ENCODE results near the gene CCDC188.

The CCDC188 gene

DNA sequence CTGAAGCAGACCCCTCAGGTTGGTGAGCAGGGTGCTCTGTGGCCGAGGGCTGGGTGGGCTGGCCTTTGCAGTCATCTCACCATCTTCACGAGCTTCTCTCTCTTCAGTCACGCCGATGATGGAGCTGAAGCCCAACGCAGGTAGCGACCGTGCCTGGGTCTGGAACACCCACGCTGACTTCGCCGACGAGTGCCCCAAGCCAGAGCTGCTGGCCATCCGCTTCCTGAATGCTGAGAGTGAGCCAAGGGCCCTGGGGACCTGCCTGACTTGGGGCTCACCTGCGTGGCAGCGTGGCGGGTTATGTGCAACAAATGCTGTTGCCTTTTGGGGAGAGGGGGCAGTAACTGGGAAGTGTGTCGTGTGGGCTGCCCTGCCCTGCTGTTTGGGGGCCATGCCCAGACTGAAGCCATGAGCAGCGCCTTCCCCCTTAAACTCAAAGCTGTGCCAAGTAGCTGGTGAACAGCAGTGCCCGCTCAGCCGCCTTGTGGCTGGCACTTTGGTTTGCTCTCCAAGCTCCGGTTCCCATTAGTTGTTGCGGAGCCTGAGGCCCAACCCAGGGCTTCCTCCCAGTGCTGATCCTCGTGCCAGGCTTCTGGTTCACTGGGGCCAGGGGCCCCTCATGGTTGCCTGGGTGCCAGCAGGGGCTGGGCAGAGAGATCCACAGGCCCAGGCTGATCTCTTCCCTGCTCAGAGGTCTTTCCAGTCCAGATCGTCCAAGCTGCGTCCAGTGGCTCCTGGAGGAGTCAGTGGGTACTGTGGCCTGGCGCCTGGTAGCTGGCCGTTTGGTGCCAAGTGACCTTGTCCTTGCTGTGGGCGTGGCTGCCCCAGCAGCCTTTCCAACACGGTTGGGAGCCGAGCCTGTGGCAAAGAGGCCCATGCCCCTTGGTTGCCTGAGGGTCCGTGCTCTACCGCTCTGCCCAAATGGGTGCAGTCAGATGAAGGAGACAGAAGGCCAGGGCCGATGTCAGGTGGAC, 25.4 kb downstream of the CCDC188 start:
- DNase-seq (ENCODE audit: insufficient read length, low spot score) (no peak), FAIRE-seq (no peak)
- no peak for TF ChIP-seq POLR2A (IDR thresholded peaks at IDR 0.05; ENCODE audit: low read depth, low read length)

GRCh38 chr22:20124083-20124787, 26.6 kb downstream of the CCDC188 start:
- no peak for FAIRE-seq
- DNase-seq (ENCODE audit: insufficient read length, low spot score), result no peak

GRCh38 chr22:20123366-20124082, 27.3 kb downstream of the CCDC188 start:
- no peak for FAIRE-seq
- DNase-seq (ENCODE audit: insufficient read length, low spot score), result no peak
- no peak for TF ChIP-seq POLR2A (IDR thresholded peaks at IDR 0.05; ENCODE audit: low read depth, low read length)

More at GRCh38 chr22:20124083-20124787, 26.6 kb downstream of the CCDC188 start:
- TF ChIP-seq POLR2A (IDR thresholded peaks at IDR 0.05; ENCODE audit: low read depth, low read length), result no peak

DNA sequence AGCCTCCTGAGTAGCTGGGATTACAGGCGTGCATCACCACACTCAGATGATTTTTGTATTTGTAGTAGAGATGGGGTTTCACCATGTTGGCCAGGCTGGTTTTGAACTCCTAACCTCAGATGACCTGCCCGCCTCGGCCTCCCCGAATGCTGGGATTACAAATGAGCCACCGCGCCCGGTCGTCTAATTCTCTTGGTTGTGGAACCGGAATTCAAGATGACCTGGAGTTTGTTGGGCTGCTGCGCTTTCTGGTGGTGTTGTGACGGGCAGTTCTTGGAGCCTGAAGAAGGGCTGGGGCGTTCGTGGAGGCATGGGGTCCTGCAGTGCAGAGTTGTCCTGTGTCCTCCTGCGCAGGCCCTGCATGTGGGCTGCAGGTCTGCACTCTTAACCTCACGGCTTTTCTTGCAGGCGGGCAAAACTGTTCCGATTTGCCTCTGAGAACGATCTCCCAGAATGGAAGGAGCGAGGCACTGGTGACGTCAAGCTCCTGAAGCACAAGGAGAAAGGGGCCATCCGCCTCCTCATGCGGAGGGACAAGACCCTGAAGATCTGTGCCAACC, 28.9 kb downstream of the CCDC188 start:
- DNase-seq (ENCODE audit: insufficient read length, low spot score) (no peak), FAIRE-seq (no peak)
- no peak for TF ChIP-seq POLR2A (IDR thresholded peaks at IDR 0.05; ENCODE audit: low read depth, low read length)

DNA sequence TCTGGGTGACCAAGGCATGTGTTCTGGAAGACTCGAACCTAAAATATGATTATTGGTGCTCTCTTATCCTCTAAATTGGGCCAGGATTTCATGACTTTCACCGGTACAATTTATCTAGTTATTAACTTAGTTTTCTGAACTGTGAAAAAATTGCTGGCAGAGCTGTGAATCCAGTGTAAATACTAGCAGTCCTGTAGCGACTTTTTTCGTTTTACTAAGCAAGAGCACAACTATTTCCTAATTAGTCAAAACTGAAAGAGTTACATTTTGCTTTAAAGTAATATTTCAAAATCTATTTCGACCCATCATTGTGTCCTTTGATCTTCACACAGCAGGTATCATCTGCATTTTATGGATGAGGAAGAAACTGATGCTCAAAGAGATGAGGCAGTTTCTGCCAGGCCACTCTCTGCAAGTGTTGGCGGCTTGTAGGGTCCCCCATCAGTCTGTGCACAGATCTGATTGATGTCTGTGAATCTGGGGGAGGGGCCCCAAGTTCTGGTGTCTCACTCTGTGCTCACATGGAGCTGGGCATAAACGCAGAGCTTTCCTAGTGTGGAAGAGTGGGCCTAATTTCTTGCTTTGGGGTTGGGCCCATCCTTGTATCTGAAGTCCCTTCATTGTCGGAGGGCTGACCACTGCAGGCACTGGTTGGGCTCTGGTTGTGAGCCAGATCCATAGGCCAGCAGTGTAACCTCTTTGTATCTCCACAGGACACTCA, 32.4 kb downstream of the CCDC188 start:
- TF ChIP-seq POLR2A (IDR thresholded peaks at IDR 0.05; ENCODE audit: low read depth, low read length), result no peak
- no peak for FAIRE-seq
- no peak for DNase-seq (ENCODE audit: insufficient read length, low spot score)

- TF ChIP-seq POLR2A (IDR thresholded peaks at IDR 0.05; ENCODE audit: low read depth, low read length), result no peak
- DNase-seq (ENCODE audit: insufficient read length, low spot score) (no peak), FAIRE-seq (no peak)
Observed at GRCh38 chr22:20117633-20118299, 33.1 kb downstream of the CCDC188 start.

- no peak for FAIRE-seq
- peak; percentile 87 for DNase-seq (ENCODE audit: insufficient read length, low spot score)
- TF ChIP-seq POLR2A (IDR thresholded peaks at IDR 0.05; ENCODE audit: low read depth, low read length), result 0 out of 2 replicates have a peak, but pooled peaks have one; percentile 19
Observed at GRCh38 chr22:20116951-20117632, 33.8 kb downstream of the CCDC188 start, which contains the start of gene TRMT2A. TSS of gene TRMT2A (minus strand) at chr22:20117226. CDS start at chr22:20116906, 320 bp downstream.

- no peak for DNase-seq (ENCODE audit: insufficient read length, low spot score)
- FAIRE-seq, result no peak
- TF ChIP-seq POLR2A (IDR thresholded peaks at IDR 0.05; ENCODE audit: low read depth, low read length), result no peak
Observed at GRCh38 chr22:20116376-20116950, 34.4 kb downstream of the CCDC188 start.

DNA sequence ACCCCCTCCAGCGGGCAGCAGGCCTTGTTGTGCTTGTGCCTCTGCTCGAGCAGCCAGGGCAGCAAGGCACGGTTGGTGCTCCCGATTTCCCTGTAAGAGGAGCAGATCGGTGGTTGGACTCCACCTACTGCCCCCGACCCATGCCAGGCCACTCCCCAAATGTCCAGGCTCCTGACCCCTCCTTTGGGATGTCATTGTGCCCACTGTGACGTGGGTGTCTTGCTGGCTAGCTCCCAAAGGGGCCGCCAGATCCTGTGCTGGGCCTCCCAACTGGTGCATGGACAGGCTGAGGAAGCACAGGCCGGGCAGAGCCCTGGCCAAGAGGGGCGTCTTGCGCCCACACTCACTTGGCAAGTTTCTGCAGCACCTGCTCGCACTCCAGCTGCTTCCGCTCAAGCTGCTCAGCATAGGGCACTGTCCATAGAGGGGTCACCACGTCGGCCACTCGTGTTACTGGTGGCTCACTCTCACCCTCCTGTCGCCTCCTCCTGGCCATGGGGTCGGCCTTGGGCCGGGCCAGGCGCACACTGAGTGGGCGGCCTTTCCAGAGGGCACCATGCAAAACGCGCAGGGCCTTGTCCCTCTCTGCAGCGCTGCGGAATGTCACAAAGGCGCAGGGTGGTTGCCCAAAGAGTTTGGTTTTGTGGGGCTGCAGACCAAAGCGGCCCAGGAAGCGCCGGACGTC, 35.0 kb downstream of the CCDC188 start, which contains the start of gene RANBP1:
TSS of gene RANBP1 (plus strand) at position 414 of the 685 bp plus-strand sequence. CDS start at position 495, 81 bp downstream.
- DNase-seq (ENCODE audit: insufficient read length, low spot score) (no peak), FAIRE-seq (no peak)
- no peak for TF ChIP-seq POLR2A (IDR thresholded peaks at IDR 0.05; ENCODE audit: low read depth, low read length)

DNA sequence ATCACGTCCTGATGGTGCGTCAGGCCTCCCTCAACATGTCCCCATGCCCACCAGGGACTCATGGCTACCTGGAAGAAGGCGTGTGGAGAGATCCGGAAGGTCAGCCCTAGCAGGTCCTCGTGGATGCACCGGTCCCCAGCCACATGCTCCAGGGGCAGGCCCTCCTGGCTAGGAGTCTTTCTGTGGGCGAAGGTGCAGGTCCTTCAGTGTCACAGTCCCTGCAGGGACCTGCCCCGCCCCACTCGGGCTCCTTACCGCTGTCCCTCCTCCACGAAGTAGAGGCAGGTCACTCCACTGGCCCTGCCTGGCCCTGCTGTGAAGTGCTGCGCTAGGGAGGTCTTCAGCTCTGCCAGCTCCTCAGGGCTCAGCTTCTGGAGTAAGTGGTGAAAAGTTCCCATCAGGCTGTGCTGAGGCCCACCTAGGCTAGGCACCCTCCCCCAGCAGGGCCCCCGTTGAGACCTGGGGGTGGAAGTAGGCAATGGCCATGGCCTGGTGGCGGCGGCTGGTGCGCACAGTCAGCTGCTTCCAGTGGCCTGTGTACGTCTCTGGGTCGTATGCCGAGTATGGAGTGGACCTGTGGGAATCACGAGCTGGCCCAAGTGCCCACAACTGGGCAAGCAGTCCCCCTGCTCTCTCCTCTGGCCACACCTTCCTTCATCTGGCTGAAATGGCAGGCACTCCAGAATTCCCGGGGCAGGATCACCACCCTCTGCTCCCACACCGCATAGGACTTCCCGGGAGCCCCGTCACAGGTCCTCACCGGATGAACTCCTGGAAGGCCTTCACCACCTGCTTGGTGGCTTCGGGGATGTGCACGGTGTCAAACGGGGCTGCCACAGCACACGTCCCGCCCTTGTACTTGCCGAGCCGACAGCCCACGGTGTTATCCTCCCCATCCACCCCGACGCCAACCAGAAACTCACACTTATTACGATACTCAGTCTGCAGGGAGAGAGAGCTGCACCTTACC, 36.1 kb downstream of the CCDC188 start:
- TF ChIP-seq POLR2A (IDR thresholded peaks at IDR 0.05; ENCODE audit: low read depth, low read length), result no peak
- DNase-seq (ENCODE audit: insufficient read length, low spot score) (no peak), FAIRE-seq (no peak)
